Measurements from ENCODE around the gene BPIFB4.
"Not testable (repeated sequence)": the region's sequence is repeated elsewhere in the genome, so short reads cannot be mapped to it uniquely, and the experiment has no call there.

Gene BPIFB4

DNA sequence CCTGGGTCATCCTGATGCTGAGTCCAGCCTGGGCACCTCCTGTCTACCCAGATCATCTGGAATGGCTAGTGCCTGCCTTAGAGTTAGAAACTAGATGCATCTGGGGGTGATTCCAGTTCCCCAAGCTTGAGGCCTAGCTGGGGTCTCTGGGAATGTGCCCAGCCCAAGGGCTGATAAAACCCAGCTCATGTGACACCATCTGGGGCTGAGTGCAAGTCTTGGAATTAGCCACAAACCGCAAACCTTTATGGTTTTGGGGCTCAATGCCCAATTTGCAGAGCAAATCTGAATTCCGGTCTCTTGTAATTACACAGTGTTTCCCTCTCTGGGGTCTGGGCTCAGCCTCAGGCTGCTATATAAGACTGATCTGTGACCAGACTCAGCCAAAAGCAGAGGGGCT lies at the start of gene BPIFB4:
TSS of gene BPIFB4 (plus strand) at position 385 of the 400 bp plus-strand sequence. CDS start 1,884 bp downstream, outside the sequence.
- no peak for DNase-seq

DNA sequence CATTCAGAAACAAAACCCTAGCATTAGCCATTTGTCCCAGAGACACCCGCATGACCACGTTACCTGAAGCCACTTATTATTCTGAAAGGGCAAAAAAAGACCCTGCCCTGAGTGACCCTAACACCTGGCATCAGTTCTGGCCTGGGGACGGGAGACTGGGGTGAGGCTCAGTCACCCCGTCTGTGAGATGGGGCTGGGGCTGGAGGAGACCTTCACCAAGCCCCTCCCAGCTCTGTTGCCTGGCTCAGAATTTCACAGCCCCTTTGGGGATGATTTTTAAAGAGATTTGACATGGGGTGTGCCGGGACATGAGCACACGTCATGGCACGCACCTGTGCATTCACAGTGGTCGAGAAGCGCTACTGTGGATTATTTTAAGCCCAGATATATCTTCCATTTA lies 49.4 kb upstream of the BPIFB4 start:
- no peak for DNase-seq

DNA sequence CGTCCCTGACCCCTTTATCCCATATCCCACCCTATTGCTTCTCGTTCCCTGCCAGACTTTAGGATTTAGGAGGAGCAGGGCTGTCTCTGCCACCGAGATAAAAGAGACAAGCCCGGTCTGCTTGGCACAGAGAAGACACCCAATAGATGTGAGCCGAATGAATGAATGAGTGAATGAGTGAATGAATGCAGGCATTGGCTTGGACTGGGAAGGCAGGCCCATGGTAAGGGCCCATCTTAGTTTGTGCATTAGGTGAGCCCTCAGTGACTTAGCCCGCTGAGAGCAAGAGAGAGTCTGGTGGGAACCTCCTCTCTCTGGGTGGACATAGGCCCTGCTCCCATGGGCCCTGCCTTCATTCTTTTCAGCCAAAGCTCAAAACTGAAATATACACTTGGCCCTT lies 48.9 kb upstream of the BPIFB4 start:
- no peak for DNase-seq

DNA sequence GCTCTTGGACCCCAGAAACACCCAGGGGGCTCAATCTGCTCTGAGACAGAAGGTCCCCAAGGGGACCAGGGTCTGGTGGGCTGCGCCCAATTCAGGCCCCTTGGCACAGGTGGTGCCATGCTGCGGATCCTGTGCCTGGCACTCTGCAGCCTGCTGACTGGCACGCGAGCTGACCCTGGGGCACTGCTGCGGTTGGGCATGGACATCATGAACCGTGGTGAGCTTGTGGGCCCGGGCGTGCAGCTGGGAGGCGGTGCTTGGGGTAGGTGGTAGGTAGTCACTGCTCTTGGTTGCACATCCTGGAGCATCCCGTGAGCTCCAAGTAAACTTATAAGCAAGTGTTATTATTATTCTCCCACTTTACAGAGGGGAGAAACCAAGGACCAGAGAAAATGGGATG lies 47.9 kb upstream of the BPIFB4 start, which contains the start of gene BPIFB6:
TSS of gene BPIFB6 (plus strand) at position 118 of the 400 bp plus-strand sequence. CDS start at position 118, 0 bp downstream.
- DNase-seq: no peak

DNA sequence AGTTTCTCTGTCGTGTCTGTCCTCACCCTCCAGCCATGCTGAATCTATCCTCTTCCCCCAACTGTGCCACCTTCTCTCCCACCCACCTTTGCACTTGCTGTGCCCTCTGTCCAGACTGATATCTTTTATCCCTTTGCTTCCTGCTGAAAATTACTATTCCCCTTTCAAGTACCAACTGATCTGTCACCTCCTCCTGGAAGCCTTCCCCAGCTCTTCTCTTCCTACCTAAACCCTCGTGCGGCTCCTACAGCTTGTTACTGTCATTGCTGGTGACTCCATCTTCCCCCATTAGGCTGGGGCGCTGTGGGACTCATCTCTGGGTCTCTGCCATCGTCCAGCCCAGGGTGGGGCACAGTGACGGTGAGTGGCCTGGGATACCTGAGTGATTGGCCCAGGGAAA lies 46.9 kb upstream of the BPIFB4 start:
- DNase-seq: no peak

DNA sequence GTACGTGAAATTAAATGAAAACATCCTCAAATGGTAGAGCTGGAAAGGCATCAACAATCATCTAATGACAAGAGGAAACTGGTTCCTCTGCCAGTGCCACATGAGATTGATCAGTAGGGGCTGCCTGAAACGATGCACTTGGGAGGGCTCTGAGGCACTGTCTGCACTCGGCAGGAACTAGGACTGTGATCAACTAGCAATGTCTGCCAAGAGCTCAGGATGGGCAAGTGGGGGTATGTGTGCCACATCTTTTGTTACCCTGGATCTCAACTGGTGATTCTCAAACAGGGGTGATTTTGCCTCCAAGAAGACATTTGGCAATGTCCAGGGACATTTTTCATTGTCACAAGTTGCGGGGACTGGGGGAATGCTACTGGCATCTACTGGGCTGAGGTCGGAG lies 46.1 kb upstream of the BPIFB4 start:
- DNase-seq: no peak

DNA sequence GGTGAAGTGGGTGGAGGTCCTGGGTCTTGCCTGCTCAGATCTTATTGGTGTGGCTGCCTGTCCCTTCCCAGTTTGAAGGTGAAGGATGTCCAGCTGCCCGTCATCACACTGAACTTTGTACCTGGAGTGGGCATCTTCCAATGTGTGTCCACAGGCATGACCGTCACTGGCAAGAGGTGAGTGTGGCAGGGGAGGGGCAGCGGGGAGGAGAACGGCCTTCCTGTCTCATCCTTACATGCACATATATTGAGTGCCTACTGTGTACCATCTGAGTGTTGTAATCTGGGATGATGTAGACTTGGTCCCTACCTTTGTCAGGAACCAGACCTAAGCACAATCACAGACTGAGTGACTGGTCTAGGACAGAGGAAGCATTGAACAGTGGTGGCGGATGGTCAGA lies 45.3 kb upstream of the BPIFB4 start:
- DNase-seq: no peak

DNA sequence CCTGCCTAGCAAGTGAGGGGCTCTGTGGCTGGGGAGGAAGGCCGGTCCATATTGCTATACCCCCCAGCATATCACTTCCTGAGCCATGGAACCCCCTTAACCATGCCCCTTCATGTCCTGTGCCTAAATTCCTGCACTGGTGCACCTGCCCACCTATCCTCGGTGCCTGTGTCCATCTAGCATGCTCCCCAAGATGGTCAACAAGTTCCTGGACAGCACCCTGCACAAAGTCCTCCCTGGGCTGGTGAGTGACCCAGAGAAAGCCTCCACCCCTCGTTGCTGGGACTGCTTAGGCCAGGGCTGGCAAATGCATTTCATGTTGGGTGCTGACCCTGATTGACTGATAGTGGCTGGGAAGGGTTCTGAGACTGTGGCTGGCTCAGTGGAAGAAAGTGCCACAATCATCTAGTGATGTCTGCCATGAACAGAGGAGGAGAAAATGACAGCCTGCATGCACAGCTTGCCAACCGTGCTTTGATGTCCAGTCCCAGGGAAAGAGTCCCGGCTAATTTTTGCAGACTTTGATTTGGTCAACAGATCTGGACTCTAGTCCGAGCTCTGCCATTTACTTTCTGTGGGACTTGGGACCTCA lies 44.4 kb upstream of the BPIFB4 start:
- DNase-seq: no peak

DNA sequence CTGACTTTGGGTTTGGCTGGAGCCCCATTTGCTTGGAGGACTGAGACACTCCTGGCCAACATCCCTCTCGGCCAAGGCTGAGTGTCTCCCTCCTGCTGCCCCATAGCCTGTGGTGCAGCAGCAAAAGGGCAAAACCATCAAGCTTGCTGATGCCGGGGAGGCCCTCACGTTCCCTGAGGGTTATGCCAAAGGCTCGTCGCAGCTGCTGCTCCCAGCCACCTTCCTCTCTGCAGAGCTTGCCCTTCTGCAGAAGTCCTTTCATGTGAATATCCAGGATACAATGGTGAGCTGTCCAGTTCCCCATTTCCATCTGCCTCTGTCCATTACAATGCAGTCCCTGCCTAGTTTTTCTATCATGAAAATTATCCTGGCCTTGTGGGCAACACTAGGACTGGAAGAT lies 42.0 kb upstream of the BPIFB4 start:
- no peak for DNase-seq

DNA sequence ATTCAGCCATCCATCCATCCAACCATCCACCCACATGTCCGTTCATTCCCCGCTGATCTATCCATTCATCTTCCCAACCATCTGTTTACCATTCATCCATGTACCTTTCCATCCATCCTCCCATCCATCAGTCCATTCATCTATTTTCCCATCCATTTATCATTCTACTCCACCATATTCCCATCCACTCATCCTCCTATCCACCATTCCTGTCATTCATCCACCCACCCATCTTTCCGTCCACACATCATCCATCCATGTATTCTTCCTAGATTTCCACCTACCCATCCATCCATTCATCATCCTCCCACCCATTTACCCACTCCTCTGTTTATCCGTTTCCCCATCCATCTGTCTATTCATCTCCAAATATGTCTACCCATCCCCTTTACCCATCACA lies 41.2 kb upstream of the BPIFB4 start:
- DNase-seq: no peak

DNA sequence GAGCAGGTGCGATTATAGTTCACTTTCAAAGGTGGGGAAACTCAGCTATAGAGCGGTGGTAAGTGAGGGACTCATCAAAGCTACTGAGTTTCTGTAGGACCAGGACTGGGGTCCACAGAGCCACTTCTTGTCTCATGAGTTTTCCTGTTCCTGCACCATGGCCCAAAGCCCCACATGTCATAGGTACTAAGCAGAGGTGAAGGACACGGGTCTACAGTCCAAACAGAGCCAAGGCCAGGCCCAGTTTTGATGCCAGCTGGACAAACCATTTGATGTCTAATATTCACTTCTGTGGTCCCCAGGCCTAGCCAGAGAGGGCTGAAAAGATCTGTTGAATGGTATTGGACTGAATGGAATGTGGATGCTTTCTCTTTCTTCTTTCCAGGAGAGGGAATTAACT lies 37.0 kb upstream of the BPIFB4 start:
- DNase-seq: no peak

DNA sequence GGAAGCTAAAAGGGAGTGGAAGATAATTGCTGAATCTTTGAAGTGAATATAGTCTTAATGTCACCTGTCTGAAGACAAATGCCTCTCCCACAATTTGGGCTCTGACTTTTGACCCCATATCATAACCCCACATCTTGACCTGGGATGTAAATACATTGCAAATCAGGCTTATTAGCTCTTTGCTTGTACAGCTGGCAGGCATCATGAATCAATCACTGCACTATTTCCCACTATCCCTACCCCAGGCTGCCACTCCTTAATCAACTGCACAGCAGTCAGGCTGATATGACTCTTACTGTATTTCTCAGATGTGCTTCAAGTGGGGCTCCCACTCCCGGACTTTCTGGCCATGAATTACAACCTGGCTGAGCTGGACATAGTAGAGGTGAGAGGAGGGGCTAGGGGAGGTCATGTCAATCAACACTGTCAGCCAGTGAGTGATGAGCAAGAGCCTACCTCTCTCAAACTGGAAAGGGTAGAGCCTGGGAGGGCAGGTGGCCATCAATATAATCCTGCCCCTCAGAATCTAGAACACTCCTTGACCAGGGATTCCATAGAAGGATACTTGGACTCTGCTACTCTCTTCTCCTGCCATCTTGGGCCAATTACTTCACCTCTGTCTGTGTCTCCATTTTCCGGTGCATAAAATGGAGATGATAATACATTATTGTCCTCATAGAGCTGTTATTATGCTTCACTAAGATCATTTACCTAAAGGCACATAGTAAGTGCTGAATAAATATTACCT lies 36.3 kb upstream of the BPIFB4 start:
- no peak for DNase-seq

DNA sequence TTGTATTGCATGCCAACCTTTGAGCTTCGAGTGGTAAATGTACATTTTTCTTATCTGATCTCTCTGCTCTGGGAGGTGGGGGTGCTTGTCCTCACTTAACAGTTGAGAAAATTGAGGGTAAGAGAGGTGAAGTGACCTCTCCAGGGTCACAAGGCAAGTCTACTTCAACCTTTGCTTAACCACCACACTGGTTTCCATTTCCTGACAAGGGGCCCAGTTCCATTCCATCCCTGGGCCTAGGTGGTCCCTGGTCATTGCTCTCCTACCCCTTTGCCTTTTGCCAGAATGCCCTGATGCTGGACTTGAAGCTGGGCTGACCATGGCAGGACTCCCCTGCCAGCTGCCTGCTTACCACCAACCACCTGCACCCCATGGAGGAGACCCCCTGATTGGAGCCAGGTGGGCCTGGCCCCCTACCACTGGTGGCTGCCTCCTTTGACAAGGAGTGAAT lies 35.7 kb upstream of the BPIFB4 start:
- DNase-seq: no peak

DNA sequence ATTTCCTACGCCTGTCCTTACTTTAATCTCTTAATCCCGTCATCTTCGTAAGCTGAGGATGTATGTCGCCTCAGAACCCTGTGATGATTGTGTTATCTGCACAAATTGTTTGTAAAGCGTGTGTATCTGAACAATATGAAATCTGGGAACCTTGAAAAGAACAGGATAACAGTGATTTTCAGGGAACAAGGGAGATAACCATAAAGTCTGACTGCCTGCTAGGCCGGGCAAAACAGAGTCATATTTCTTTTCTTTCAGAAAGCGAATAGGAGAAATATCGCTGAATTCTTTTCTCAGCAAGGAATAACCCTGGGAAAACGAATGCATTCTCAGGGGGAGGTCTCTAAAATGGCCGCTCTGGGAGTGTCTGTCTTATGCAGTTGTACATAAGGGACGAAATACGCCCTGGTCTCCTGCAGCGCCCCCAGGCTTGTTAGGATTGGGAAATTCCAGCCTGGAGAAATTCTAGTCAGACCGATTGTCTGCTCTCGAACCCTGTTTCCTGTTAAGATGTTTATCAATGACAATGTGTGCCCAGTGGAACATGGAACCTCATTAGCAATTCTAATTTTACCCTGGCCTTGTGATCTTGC lies 34.2 kb upstream of the BPIFB4 start:
- not testable (repeated sequence) for DNase-seq

DNA sequence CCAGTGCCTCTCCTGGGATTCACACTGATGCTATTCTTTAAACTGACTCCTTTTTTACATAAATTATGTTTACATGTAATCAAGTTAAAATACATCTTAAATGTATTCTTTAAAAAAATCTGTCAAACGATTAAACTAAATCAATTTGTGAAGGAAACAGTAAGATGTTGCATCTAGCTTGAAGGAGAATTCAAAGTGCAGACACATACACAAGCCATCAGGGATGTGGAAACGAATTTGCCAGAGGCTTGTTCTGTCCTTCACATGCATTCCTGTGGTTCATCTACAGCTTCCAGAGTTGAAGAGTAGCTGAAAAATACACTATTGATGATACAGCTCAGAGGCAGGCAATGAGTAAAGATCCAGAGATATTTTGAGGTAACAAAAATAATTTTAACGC lies 33.0 kb upstream of the BPIFB4 start:
- DNase-seq: no peak

DNA sequence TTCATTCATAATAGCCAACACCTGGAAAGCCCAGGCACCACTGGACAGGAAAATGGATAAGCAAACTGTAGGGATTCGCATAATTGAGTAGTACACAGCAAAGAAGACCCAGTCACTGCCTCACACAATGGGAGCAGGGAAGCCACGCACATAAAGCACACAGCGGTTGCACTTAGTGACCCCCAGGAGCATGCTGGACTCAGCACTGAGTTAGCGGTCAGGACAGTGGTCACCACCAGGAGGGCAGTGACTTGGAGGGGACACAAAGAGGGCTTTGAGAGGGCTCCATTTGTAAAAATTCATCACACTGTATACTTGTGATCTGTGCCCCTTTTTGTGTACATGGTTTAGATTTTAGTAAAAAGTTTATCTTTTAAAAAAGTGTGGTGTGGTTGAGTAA lies 28.1 kb upstream of the BPIFB4 start:
- DNase-seq: no peak

DNA sequence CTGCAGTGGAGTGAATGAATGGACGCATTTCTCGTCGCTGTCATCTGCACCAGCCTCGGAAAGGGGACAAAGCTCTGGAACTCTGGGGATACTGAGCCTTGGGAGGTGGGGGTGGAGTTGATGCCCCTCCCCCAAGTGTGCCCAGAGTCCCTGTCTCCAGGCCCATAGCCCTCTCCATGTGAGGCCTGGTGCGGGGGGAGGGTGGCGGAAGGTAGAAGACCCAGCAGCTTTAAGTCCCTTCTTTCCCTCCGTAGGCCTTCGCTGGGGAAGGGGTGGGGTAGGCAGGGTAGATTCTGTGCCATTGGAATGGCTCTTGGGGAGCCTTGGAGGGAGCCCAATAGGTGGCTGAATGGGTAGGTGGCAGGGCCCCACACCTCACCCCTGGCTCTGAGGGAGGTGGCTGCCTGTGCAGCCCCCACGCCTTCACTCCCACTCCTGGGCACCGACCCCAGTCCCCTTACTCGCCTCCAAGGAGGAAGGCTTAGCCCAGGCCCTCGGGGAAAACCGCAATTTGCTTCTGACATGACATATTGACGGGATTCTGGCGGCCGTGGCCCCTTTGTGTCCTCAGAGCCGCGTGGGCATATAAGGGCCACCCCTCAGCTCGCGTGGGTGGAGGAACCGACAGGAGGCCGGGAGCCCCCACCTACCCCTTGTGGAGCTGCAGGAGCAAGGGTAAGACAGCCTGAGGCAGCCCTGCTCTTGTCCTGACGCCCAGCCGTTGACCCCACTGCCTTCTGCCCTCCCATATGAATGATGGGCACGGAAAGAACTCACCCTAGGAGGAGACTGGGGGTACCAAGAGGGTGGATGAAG lies 25.9 kb upstream of the BPIFB4 start, which contains the start of gene BPIFB3:
TSS of gene BPIFB3 (plus strand) at position 613 of the 816 bp plus-strand sequence. CDS start 1,533 bp downstream, outside the sequence.
- no peak for DNase-seq

DNA sequence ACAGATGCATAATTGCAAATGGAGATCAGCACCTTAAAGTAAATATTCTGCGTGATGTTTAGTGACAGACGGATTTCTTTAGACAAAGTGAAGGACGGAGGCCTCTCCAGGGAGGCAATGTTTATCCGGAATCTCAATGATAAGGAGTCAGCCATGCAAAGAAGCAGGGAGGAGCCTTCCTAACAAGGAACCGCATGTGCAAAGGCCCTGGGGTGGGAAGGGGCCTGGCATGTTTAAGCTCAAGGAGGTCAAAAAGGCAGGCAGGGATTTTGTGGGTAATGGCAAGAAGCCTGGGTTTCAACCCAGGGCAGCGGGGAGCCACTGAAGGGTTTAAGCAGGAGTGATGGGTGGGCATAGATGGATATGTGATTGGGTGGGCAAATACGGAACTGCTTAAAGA lies 25.1 kb upstream of the BPIFB4 start:
- no peak for DNase-seq

DNA sequence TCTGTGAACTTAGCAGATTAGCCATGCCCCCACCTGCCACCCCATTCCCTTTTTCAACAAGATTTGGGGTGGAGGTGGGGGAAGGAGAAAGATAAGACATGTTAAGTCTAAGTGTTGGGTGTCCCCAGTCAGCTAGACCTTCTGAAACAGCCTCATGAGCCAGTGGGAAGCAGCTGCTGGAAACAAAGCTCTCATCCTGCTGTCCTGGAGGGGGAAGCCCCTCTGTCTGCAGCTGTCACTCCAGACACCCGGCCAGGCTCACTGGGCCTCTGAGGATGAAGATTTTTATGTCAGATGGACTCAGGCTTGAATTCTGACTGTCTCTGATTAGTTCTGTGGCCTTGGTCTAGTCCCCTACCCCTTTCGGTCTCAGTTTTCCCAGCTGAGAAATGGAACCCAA lies 24.7 kb upstream of the BPIFB4 start:
- no peak for DNase-seq

DNA sequence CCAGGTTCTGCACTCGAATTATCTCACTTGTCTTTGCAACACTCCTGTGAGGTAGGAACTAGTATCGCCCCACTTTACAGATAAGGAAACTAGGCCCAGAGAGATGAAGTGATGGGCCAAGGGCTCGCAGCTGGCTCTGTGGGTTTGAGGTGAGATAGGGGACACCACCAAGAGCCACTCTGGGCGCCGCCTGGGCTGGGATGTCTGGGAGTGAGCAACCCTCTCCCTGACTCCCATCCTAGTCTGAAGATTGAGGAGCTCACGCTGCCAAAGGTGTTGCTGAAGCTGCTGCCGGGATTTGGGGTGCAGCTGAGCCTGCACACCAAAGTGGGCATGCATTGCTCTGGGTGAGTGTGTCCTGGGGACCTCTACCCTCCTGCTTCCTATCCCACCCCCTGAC lies 20.3 kb upstream of the BPIFB4 start:
- no peak for DNase-seq

DNA sequence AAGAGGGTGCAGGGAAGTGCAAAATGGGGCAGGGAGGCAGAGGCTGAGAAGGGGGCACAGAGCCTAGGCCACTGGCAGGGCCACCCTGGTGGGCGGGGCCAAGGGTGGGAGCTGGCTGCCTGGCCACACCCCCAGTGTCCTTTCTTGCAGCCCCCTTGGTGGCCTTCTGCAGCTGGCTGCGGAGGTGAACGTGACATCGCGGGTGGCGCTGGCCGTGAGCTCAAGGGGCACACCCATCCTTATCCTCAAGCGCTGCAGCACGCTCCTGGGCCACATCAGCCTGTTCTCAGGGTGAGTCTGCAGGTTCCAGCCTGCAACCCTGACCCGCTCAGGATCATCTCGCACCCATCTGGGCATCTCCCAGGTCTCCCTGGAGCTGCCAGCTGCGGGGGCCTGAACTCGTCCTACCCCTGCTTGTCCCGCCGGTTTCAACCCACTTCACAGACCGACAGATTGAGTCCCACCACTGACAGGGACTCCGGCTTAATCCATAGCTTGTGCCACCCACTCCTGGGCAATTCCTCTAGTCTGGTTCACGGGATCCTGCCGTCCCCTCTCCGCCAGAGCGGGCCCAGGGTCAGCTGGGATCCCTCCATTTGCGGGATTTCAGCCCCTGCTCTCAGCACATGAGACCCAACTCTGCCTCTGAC lies 19.6 kb upstream of the BPIFB4 start:
- no peak for DNase-seq

DNA sequence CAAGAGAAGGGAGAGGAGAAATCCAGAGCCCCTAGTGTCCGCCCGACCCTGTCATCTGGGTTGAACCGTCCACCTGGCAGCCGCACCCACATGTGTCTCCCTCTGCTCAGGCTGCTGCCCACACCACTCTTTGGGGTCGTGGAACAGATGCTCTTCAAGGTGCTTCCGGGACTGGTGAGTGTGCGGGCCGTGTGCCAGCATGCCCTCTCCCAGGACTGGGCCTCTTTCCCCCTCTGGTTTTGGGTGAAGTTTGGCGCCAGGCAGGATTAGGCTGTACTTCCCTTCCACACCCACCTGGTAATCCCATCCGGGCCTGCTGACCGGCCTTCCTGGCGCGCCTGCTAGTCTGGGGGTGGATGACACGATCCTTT lies 17.8 kb upstream of the BPIFB4 start:
- DNase-seq: no peak
